B cell (primary cell): ENCODE measurements around the gene PRRC2A. TPM values are rescaled to one million over a fixed set of nuclear protein-coding genes. Genes with fewer than 3 reads are reported as not detected.

Experiments used
- ATAC-seq: fragments of 200-7000 bp; cut with Tn5 transposase; one replicate; pipeline ENCODE4 v1.10.0; 2021; ENCODE audit warnings: low read depth, mild to moderate bottlenecking, moderate number of reproducible peaks, moderate library complexity
- CTCF ChIA-PET: fragments of 350-600 bp; sonication (Branson Sonifier 250); formaldehyde crosslinking; loops from one replicate; lab custom pipeline; 2021; ENCODE audit warnings: antibody characterized with exemption, inconsistent platforms; lab: Charles Lee
- POLR2A ChIA-PET: fragments of 350-600 bp; sonication (Branson Sonifier 250); formaldehyde crosslinking; loops from one replicate; lab custom pipeline; 2021; ENCODE audit warnings: antibody characterized with exemption; lab: Charles Lee
- DNase-seq: peaks from one replicate; pipeline ENCODE4 v3.0.0; 2013
- H2AFZ ChIP-seq: 2 replicates; pipeline ENCODE4 v1.6.1; 2012; ENCODE audit warnings: mild to moderate bottlenecking, low read depth, low read length; ENCODE audit not compliant: insufficient read depth, poor library complexity, severe bottlenecking
- H3K27ac ChIP-seq, 2 donors: 1 replicate in 1 of 2; 2 replicates in 1 of 2; pipeline ENCODE4 v1.5.1; 2012 to 2013; ENCODE audit warnings: low read length in 2 of 2, mild to moderate bottlenecking in 2 of 2, moderate library complexity in 1 of 2
- H3K27me3 ChIP-seq, 4 experiments: fragments of 200-600 bp in 1 of 4; sonication (generic) in 1 of 4; replicated peaks in 1 of 4; 1 replicate in 2 of 4; 2 replicates in 2 of 4; pipeline versions ENCODE4 v1.6.1 to v1.7.0; 2013 to 2016; ENCODE audit warnings: low read length in 3 of 4, mild to moderate bottlenecking in 2 of 4, mixed read lengths in 1 of 4, moderate library complexity in 1 of 4; ENCODE audit not compliant: insufficient read depth in 4 of 4, control insufficient read depth in 3 of 4; ENCODE audit errors: control extremely low read depth in 1 of 4
- H3K36me3 ChIP-seq, 2 experiments: replicated peaks in 1 of 2; 1 replicate in 1 of 2; 2 replicates in 1 of 2; pipeline versions ENCODE4 v1.6.1 to v1.7.1; 2013; ENCODE audit warnings: low read length in 1 of 2; ENCODE audit not compliant: insufficient read depth in 2 of 2, control insufficient read depth in 1 of 2; ENCODE audit errors: control extremely low read depth in 1 of 2, extremely low read depth in 1 of 2
- H3K4me1 ChIP-seq, 2 donors: fragments of 200-600 bp in 1 of 2; sonication (generic) in 1 of 2; 1 replicate in 1 of 2; 2 replicates in 1 of 2; pipeline versions ENCODE4 v1.5.1 to v1.6.1; 2013 to 2017; ENCODE audit warnings: low read length in 2 of 2; ENCODE audit not compliant: control insufficient read depth in 2 of 2, insufficient read depth in 2 of 2
- H3K4me2 ChIP-seq: replicated peaks from 2 replicates; pipeline ENCODE3; 2012; ENCODE audit warnings: mild to moderate bottlenecking, low read depth, low read length; ENCODE audit not compliant: poor library complexity, severe bottlenecking
- H3K4me3 ChIP-seq, 5 experiments: fragments of 200-600 bp in 1 of 5; sonication (generic) in 1 of 5; 1 replicate in 3 of 5; 2 replicates in 2 of 5; pipeline versions ENCODE4 v1.5.1 to v1.7.0; 2011 to 2016; ENCODE audit warnings: low read length in 4 of 5, mild to moderate bottlenecking in 4 of 5, low read depth in 2 of 5, control low read depth in 1 of 5, moderate library complexity in 1 of 5; ENCODE audit not compliant: insufficient read depth in 1 of 5; ENCODE audit errors: control extremely low read depth in 1 of 5, extremely low read depth in 1 of 5
- H3K79me2 ChIP-seq: fragments of 200-600 bp; sonication (generic); one replicate; pipeline ENCODE4 v1.6.0; 2016; ENCODE audit warnings: low read length; ENCODE audit not compliant: control insufficient read depth, insufficient read depth
- H3K9ac ChIP-seq: fragments of 200-600 bp; sonication (generic); 2 replicates; pipeline ENCODE4 v1.6.1; 2017; ENCODE audit warnings: mild to moderate bottlenecking, low read length, moderate library complexity
- H3K9me3 ChIP-seq, 3 donors: one replicate each; pipeline versions ENCODE4 v1.6.1 to v1.7.1; 2013; ENCODE audit warnings: low read length in 2 of 3; ENCODE audit not compliant: control insufficient read depth in 2 of 3, insufficient read depth in 1 of 3; ENCODE audit errors: control extremely low read depth in 1 of 3
- H4K20me1 ChIP-seq: 2 replicates; pipeline ENCODE4 v1.6.0; 2012; ENCODE audit warnings: mild to moderate bottlenecking, low read length; ENCODE audit not compliant: insufficient read depth, control insufficient read depth, poor library complexity, severe bottlenecking
- H3K27ac Mint-ChIP-seq: one replicate; pipeline ENCODE4 v1.8.0; 2021; ENCODE audit warnings: mixed read lengths
- H3K27me3 Mint-ChIP-seq: one replicate; pipeline ENCODE4 v1.8.0; 2021; ENCODE audit warnings: mixed read lengths
- H3K4me1 Mint-ChIP-seq: one replicate; pipeline ENCODE4 v1.8.0; 2021; ENCODE audit warnings: mixed read lengths
- H3K4me3 Mint-ChIP-seq: one replicate; pipeline ENCODE4 v1.8.0; 2021; ENCODE audit warnings: mixed read lengths
- H3K9me3 Mint-ChIP-seq: one replicate; pipeline ENCODE4 v1.8.0; 2022; ENCODE audit warnings: mixed read lengths; ENCODE audit not compliant: insufficient read depth
- EZH2 ChIP-seq: IDR thresholded peaks from 2 replicates; pipeline ENCODE4 v1.6.1; 2012; ENCODE audit warnings: borderline replicate concordance, low read depth, mild to moderate bottlenecking, moderate library complexity, low read length; ENCODE audit not compliant: insufficient read depth, poor library complexity, severe bottlenecking
- WGBS: methylation state at CpG from one replicate; pipeline ENCODE4 v1.1.5; 2013; ENCODE audit warnings: missing lambda C conversion rate; ENCODE audit not compliant: insufficient coverage; 5-methylcytosine and 5-hydroxymethylcytosine counted together
- intact Hi-C: fragments of 100-400 bp; cut with micrococcal nuclease; formaldehyde crosslinking; loops from one replicate; pipeline ENCODE4 v1.10.0; 2022
- polyA plus RNA-seq: library from polyadenylated mRNA; depleted of rRNA; stranded (reverse); fragments of >200 nt; gene quantifications from 2 replicates; pipeline ENCODE4 v1.2.3, GENCODE V29; 2012
- total RNA-seq, 2 donors: library from RNA; stranded (reverse); fragments of 120-200 nt in 1 of 2; gene quantifications; 1 replicate in 1 of 2; 2 replicates in 1 of 2; pipeline versions ENCODE4 v1.2.3 to v1.2.4, GENCODE V29; 2013 to 2022
- TF ChIP-seq, protein P1 (sequence below): fragments of 200-600 bp; IDR thresholded peaks from one replicate; pipeline ENCODE4 v1.8.0; 2022; ENCODE audit warnings: antibody characterized with exemption, mild to moderate bottlenecking

PRRC2A gene
- total and polyA plus RNA-seq, 2 donors (not counting 1 experiment from before 2014, with no cell fraction given) = 153 to 265 TPM

DNA sequence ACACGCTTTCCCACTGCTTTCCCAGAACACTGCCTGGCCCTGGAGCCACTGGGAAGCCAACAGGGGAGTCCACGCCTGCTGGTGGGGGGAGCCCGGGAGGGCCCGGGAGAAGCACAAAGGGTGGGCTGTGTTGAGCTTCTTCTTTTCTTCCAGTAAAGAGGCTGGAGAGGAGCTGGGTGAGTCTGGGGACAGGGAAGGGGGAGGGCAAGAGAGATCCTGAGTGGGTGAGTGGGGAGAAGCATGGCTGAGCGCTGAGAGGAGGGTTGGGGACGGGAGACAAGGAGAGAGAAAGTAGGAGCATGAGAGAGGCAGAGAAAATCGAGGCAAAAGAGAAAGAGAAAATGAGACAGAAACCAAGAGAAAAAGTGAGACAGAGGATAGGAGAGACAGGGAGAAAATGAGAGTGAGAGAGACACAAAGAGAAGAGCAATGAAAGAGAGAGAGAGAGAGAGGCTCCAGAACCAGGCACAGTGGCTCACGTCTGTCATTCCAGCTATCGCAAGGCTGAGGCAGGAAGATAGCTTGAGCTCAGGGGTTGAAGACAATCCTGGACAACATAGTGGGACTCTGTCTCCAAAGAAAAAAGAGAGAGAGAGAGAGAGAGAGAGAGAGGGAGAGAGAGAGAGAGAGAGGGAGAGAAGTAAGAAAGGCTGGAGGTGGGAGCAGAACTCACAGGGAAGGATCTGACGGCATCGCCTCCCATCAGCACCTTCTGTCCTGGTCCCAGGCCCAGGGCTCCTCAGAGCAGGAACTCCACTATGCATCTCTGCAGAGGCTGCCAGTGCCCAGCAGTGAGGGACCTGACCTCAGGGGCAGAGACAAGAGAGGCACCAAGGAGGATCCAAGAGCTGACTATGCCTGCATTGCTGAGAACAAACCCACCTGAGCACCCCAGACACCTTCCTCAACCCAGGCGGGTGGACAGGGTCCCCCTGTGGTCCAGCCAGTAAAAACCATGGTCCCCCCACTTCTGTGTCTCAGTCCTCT, 32.4 kb upstream of the PRRC2A start:
- CTCF ChIA-PET = interaction anchor here (18.5 to 35.3 kb wide), 3 partner anchors 6 to 31 kb away, joined by 1108 to 2241 read pairs (median 1108); partner anchors contain the start of genes ATP6V1G2, LST1, LTA and LTB
- WGBS = 8% methylated on average over 8 of the region's 12 CpGs
- peak overlapping the region; percentile 59 for H3K9ac ChIP-seq

More for the DNA sequence above, 32.4 kb upstream of the PRRC2A start:
- peak overlapping the region; percentile 72 for H3K4me2 ChIP-seq
- POLR2A ChIA-PET = interaction anchor here (0.6 to 35.3 kb wide), 7 partner anchors 8 to 1061 kb away, joined by 4 to 1450 read pairs (median 6); partner anchors contain the start of genes ATP6V1G2, DDX39B, LST1 and LTA
- H3K4me1 Mint-ChIP-seq = peaks cover 88% of the 10 kb centered on the region
- peak overlapping the region; percentile 82 for H3K4me3 Mint-ChIP-seq
- peaks cover 90 to 97% of the 10 kb centered on the region in 2 donors for H3K4me1 ChIP-seq
- H3K27ac ChIP-seq = peak overlapping the region; percentile 87 to 95
- no peaks in the 10 kb centered on the region for H4K20me1 ChIP-seq
- peak overlapping the region; percentile 75 for H2AFZ ChIP-seq
- no peak for TF ChIP-seq EZH2
- TF ChIP-seq, protein P1, sequence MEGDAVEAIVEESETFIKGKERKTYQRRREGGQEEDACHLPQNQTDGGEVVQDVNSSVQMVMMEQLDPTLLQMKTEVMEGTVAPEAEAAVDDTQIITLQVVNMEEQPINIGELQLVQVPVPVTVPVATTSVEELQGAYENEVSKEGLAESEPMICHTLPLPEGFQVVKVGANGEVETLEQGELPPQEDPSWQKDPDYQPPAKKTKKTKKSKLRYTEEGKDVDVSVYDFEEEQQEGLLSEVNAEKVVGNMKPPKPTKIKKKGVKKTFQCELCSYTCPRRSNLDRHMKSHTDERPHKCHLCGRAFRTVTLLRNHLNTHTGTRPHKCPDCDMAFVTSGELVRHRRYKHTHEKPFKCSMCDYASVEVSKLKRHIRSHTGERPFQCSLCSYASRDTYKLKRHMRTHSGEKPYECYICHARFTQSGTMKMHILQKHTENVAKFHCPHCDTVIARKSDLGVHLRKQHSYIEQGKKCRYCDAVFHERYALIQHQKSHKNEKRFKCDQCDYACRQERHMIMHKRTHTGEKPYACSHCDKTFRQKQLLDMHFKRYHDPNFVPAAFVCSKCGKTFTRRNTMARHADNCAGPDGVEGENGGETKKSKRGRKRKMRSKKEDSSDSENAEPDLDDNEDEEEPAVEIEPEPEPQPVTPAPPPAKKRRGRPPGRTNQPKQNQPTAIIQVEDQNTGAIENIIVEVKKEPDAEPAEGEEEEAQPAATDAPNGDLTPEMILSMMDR = no peak
- peak overlapping the region; percentile 97 for H3K27ac Mint-ChIP-seq
- peak overlapping the region; percentile 8 to 63 (median 40) for H3K4me3 ChIP-seq
- intact Hi-C loops = no loop called here
- H3K9me3 ChIP-seq = no peaks in the 10 kb centered on the region
- DNase-seq (no peak), ATAC-seq (no peak)
- H3K27me3 ChIP-seq = no peaks in the 10 kb centered on the region
- H3K79me2 ChIP-seq = peaks cover 65% of the 10 kb centered on the region
- H3K36me3 ChIP-seq = no peaks in the 10 kb centered on the region
- no peaks in the 10 kb centered on the region for H3K9me3 Mint-ChIP-seq
- no peaks in the 10 kb centered on the region for H3K27me3 Mint-ChIP-seq
